ENCODE results near the gene CERS4.
"Not testable (repeated sequence)": the region's sequence is repeated elsewhere in the genome, so short reads cannot be mapped to it uniquely, and the experiment has no call there.

CERS4 gene

GRCh38 chr19:8215783-8216182 lies 6.6 kb downstream of the CERS4 start:
- Histone ChIP-seq H3K4me2 (ENCODE audit: insufficient read depth, low read length) (no peak overlapping the region), H3K36me3 (ENCODE audit: insufficient read depth, low read length) (no peaks in the 10 kb centered on the region), H3K4me3 (ENCODE audit: low read depth in 1 of 2, low read length in 2 of 2) (no peak overlapping the region), H3K9ac (ENCODE audit: low read depth, low read length) (no peak overlapping the region), H3K27ac (ENCODE audit: low read length) (no peak overlapping the region), H3K4me1 (ENCODE audit: insufficient read depth, low read length) (no peaks in the 10 kb centered on the region), H3K9me3 (ENCODE audit: insufficient read depth, low read length, severe bottlenecking) (no peaks in the 10 kb centered on the region), H4K20me1 (ENCODE audit: insufficient read depth, low read length) (0 out of 2 replicates have a peak, but pooled peaks cover 3% of the 10 kb centered on the region), H3K79me2 (ENCODE audit: insufficient read depth, low read length) (no peaks in the 10 kb centered on the region), H2AFZ (ENCODE audit: low read depth, low read length) (no peak overlapping the region), H3K27me3 (ENCODE audit: insufficient read depth, low read length, poor library complexity) (no peaks in the 10 kb centered on the region)
- DNase-seq (no peak), ATAC-seq (ENCODE audit: insufficient read depth, low read depth) (no peak)
- TF ChIP-seq EZH2 (IDR thresholded peaks at IDR 0.05; ENCODE audit: borderline replicate concordance, low read depth, low read length, severe bottlenecking): no peak
- no peak for TF ChIP-seq CTCF (IDR thresholded peaks at IDR 0.05; ENCODE audit: borderline replicate concordance, extremely low read depth, low read length, poor library complexity, severe bottlenecking)

- no peak overlapping the region for H3K9ac ChIP-seq (ENCODE audit: low read depth, low read length)
- H3K79me2 ChIP-seq (ENCODE audit: insufficient read depth, low read length): no peaks in the 10 kb centered on the region
- no peaks in the 10 kb centered on the region for H4K20me1 ChIP-seq (ENCODE audit: insufficient read depth, low read length)
- H3K36me3 ChIP-seq (ENCODE audit: insufficient read depth, low read length): no peaks in the 10 kb centered on the region
- H3K4me2 ChIP-seq (ENCODE audit: insufficient read depth, low read length): no peak overlapping the region
- no peaks in the 10 kb centered on the region for H3K9me3 ChIP-seq (ENCODE audit: insufficient read depth, low read length, severe bottlenecking)
- TF ChIP-seq EZH2 (IDR thresholded peaks at IDR 0.05; ENCODE audit: borderline replicate concordance, low read depth, low read length, severe bottlenecking): no peak
- no peak for TF ChIP-seq CTCF (IDR thresholded peaks at IDR 0.05; ENCODE audit: borderline replicate concordance, extremely low read depth, low read length, poor library complexity, severe bottlenecking)
- H3K4me3 ChIP-seq (ENCODE audit: low read depth in 1 of 2, low read length in 2 of 2): no peak overlapping the region
- no peak overlapping the region for H2AFZ ChIP-seq (ENCODE audit: low read depth, low read length)
- no peaks in the 10 kb centered on the region for H3K4me1 ChIP-seq (ENCODE audit: insufficient read depth, low read length)
- no peak for ATAC-seq (ENCODE audit: insufficient read depth, low read depth)
- no peak for DNase-seq
- H3K27ac ChIP-seq (ENCODE audit: low read length): no peak overlapping the region
- no peaks in the 10 kb centered on the region for H3K27me3 ChIP-seq (ENCODE audit: insufficient read depth, low read length, poor library complexity)
These were observed 7.2 kb downstream of the CERS4 start for GRCh38 chr19:8216357-8216756.

- not testable (repeated sequence) for H3K27ac ChIP-seq (ENCODE audit: low read length); H3K4me1 ChIP-seq (ENCODE audit: insufficient read depth, low read length); H4K20me1 ChIP-seq (ENCODE audit: insufficient read depth, low read length); H3K4me3 ChIP-seq (ENCODE audit: low read depth in 1 of 2, low read length in 2 of 2); H3K36me3 ChIP-seq (ENCODE audit: insufficient read depth, low read length); H2AFZ ChIP-seq (ENCODE audit: low read depth, low read length); H3K9me3 ChIP-seq (ENCODE audit: insufficient read depth, low read length, severe bottlenecking); H3K79me2 ChIP-seq (ENCODE audit: insufficient read depth, low read length); H3K27me3 ChIP-seq (ENCODE audit: insufficient read depth, low read length, poor library complexity); DNase-seq; H3K9ac ChIP-seq (ENCODE audit: low read depth, low read length); ATAC-seq (ENCODE audit: insufficient read depth, low read depth); H3K4me2 ChIP-seq (ENCODE audit: insufficient read depth, low read length)
These were observed 9.0 kb downstream of the CERS4 start for GRCh38 chr19:8218127-8218526.

GRCh38 chr19:8220481-8220880 lies 11.3 kb downstream of the CERS4 start:
- H3K27ac ChIP-seq (ENCODE audit: low read length): no peak overlapping the region
- H3K4me2 ChIP-seq (ENCODE audit: insufficient read depth, low read length): no peak overlapping the region
- no peak overlapping the region for H2AFZ ChIP-seq (ENCODE audit: low read depth, low read length)
- H3K9ac ChIP-seq (ENCODE audit: low read depth, low read length): no peak overlapping the region
- no peak for ATAC-seq (ENCODE audit: insufficient read depth, low read depth)
- H3K9me3 ChIP-seq (ENCODE audit: insufficient read depth, low read length, severe bottlenecking): no peaks in the 10 kb centered on the region
- H3K4me3 ChIP-seq (ENCODE audit: low read depth in 1 of 2, low read length in 2 of 2): no peak overlapping the region
- H4K20me1 ChIP-seq (ENCODE audit: insufficient read depth, low read length): no peaks in the 10 kb centered on the region
- H3K4me1 ChIP-seq (ENCODE audit: insufficient read depth, low read length): no peaks in the 10 kb centered on the region
- H3K27me3 ChIP-seq (ENCODE audit: insufficient read depth, low read length, poor library complexity): no peaks in the 10 kb centered on the region
- TF ChIP-seq CTCF (IDR thresholded peaks at IDR 0.05; ENCODE audit: borderline replicate concordance, extremely low read depth, low read length, poor library complexity, severe bottlenecking) (no peak), EZH2 (IDR thresholded peaks at IDR 0.05; ENCODE audit: borderline replicate concordance, low read depth, low read length, severe bottlenecking) (no peak)
- DNase-seq: no peak
- H3K79me2 ChIP-seq (ENCODE audit: insufficient read depth, low read length): no peaks in the 10 kb centered on the region
- no peaks in the 10 kb centered on the region for H3K36me3 ChIP-seq (ENCODE audit: insufficient read depth, low read length)

Data from DND-41 (cell line).